Colonic mucosa (tissue), 4 donors: ENCODE results near the gene SRL. TPM values are rescaled to one million over a fixed set of nuclear protein-coding genes. Genes with fewer than 3 reads are reported as not detected.

Experiments used
- DNase-seq: peaks from one replicate; pipeline ENCODE4 v3.0.0-alpha.2; 2020
- H3K27ac ChIP-seq: fragments of 200-600 bp; one replicate; pipeline ENCODE4 v1.8.0; 2021
- H3K27me3 ChIP-seq: fragments of 200-600 bp; one replicate; pipeline ENCODE4 v1.8.0; 2021
- H3K36me3 ChIP-seq: fragments of 200-600 bp; one replicate; pipeline ENCODE4 v1.8.0; 2021
- H3K4me1 ChIP-seq: fragments of 200-600 bp; one replicate; pipeline ENCODE4 v1.8.0; 2021; ENCODE audit warnings: mild to moderate bottlenecking
- H3K4me3 ChIP-seq: fragments of 200-600 bp; one replicate; pipeline ENCODE4 v1.8.0; 2021
- H3K9ac ChIP-seq, 2 donors: one replicate each; pipeline ENCODE4 v1.7.0; 2013; ENCODE audit warnings: control low read depth in 2 of 2, low read depth in 2 of 2, low read length in 2 of 2
- H3K9me3 ChIP-seq: fragments of 200-600 bp; one replicate; pipeline ENCODE4 v1.8.0; 2021
- CTCF ChIP-seq: fragments of 200-600 bp; IDR thresholded peaks from one replicate; pipeline ENCODE4 v1.8.0; 2022; ENCODE audit warnings: antibody characterized with exemption, mild to moderate bottlenecking
- intact Hi-C: fragments of 100-400 bp; cut with DNase I; formaldehyde crosslinking; loops from one replicate; pipeline ENCODE4 v1.14.1; 2022
- total RNA-seq, 2 donors: library from RNA; stranded (reverse); fragmentation: NEBNext Ultra II Directional in 1 of 2; extraction: Animal tissue kit (Norgen Biotek cat#: 25700) in 1 of 2; gene quantifications; one replicate each; pipeline ENCODE4 v1.2.1, GENCODE V29; 2021
- donor health status: healthy.
- donor health status: DM: no; HTN: no; CAD: no.
- donor health status: DM: no; HTN: no; CAD: no.

SRL gene
- total RNA-seq, 2 donors from 2014 or later = 0.49 to 0.82 TPM

GRCh38 chr16:4283441-4283840, 41.6 kb upstream of the SRL start:
- H3K9ac ChIP-seq = no peak overlapping the region
- no peaks in the 10 kb centered on the region for H3K9me3 ChIP-seq
- H3K36me3 ChIP-seq = no peaks in the 10 kb centered on the region
- peaks cover 3% of the 10 kb centered on the region for H3K4me1 ChIP-seq
- H3K4me3 ChIP-seq = no peak overlapping the region
- TF ChIP-seq CTCF = no peak
- no peak overlapping the region for H3K27ac ChIP-seq
- DNase-seq = no peak
- no peaks in the 10 kb centered on the region for H3K27me3 ChIP-seq
- intact Hi-C loops = no loop called here

GRCh38 chr16:4280625-4281024, 38.7 kb upstream of the SRL start:
- TF ChIP-seq CTCF = no peak
- DNase-seq = no peak
- H3K4me3 ChIP-seq = no peak overlapping the region
- H3K27me3 ChIP-seq = no peaks in the 10 kb centered on the region
- H3K4me1 ChIP-seq = no peaks in the 10 kb centered on the region
- H3K9me3 ChIP-seq = no peaks in the 10 kb centered on the region
- H3K9ac ChIP-seq = no peak overlapping the region
- H3K27ac ChIP-seq = no peak overlapping the region
- intact Hi-C loops = no loop called here
- no peaks in the 10 kb centered on the region for H3K36me3 ChIP-seq

GRCh38 chr16:4277987-4278513, 36.2 kb upstream of the SRL start:
- H3K4me3 ChIP-seq = no peak overlapping the region
- H3K27me3 ChIP-seq = no peaks in the 10 kb centered on the region
- no peaks in the 10 kb centered on the region for H3K4me1 ChIP-seq
- no peaks in the 10 kb centered on the region for H3K36me3 ChIP-seq
- no peak overlapping the region for H3K27ac ChIP-seq
- DNase-seq = no peak
- no peak for TF ChIP-seq CTCF
- no peaks in the 10 kb centered on the region for H3K9me3 ChIP-seq
- H3K9ac ChIP-seq = no peak overlapping the region
- intact Hi-C loops = no loop called here

GRCh38 chr16:4275861-4276260, 34.0 kb upstream of the SRL start:
- Histone ChIP-seq H3K27ac (no peak overlapping the region), H3K36me3 (no peaks in the 10 kb centered on the region), H3K9ac (no peak overlapping the region), H3K4me1 (peaks cover 3% of the 10 kb centered on the region), H3K9me3 (no peaks in the 10 kb centered on the region), H3K27me3 (no peaks in the 10 kb centered on the region), H3K4me3 (no peak overlapping the region)
- TF ChIP-seq CTCF = no peak
- intact Hi-C loops = no loop called here
- no peak for DNase-seq

GRCh38 chr16:4273858-4274311, 32.0 kb upstream of the SRL start:
- Histone ChIP-seq H3K4me1 (peaks cover 6% of the 10 kb centered on the region), H3K9me3 (no peaks in the 10 kb centered on the region), H3K27ac (peak overlapping the region; percentile 90), H3K4me3 (peak overlapping the region; percentile 87), H3K27me3 (no peaks in the 10 kb centered on the region), H3K9ac (peak overlapping the region; percentile 66 to 74), H3K36me3 (no peaks in the 10 kb centered on the region)
- TF ChIP-seq CTCF = peak; percentile 18
- peak; percentile 56 for DNase-seq
- intact Hi-C loops = no loop called here
